Measurements from ENCODE around the gene RAB3IL1. TPM values are rescaled to one million over a fixed set of nuclear protein-coding genes. Genes with fewer than 3 reads are reported as not detected.
"Not testable (repeated sequence)": the region's sequence is repeated elsewhere in the genome, so short reads cannot be mapped to it uniquely, and the experiment has no call there.

Gene RAB3IL1
- total RNA-seq: 10 to 100 TPM in 1 of 2 donors, 1 to 10 TPM in 1; 5.4 to 11.5 TPM

- WGBS, 2 donors: 2 to 16% methylated on average over 8 to 62 of the region's 74 CpGs
- ATAC-seq (peak; percentile 80), DNase-seq (peak in 3 of 4 donors; percentile 46 to 66 (median 55))
- peaks cover 7% of the 10 kb centered on the region for H3K4me1 ChIP-seq
- H3K9me3 ChIP-seq: no peaks in the 10 kb centered on the region
- TF ChIP-seq POLR2A (IDR thresholded peaks at IDR 0.05) (peak in 1 of 3 donors; percentile 31), CTCF (IDR thresholded peaks at IDR 0.05) (no peak)
- no peaks in the 10 kb centered on the region for H3K27me3 ChIP-seq
- H3K4me3 ChIP-seq: no peak within 1 kb of the TSS
- intact Hi-C loops (cut with DNase I): no loop called here
- H3K36me3 ChIP-seq (replicated peaks in 1 of 2; ENCODE audit: insufficient read depth in 1 of 2, low read depth in 2 of 2): no peaks in the 10 kb centered on the region
- H3K27ac ChIP-seq: peak within 1 kb of the TSS in 2 of 4 donors; percentile 21 to 37
These were observed at the start of gene RAB3IL1 for GRCh38 chr11:61917334-61918109. TSS of gene RAB3IL1 (minus strand) at chr11:61917566. CDS start at chr11:61917367, 199 bp downstream.

GRCh38 chr11:61966734-61967115, 49.4 kb upstream of the RAB3IL1 start:
- intact Hi-C loops (cut with DNase I): no loop called here
- Histone ChIP-seq H3K27ac (peak overlapping the region; percentile 97 to 99 (median 98)), H3K27me3 (no peaks in the 10 kb centered on the region), H3K36me3 (replicated peaks in 1 of 2; ENCODE audit: insufficient read depth in 1 of 2, low read depth in 2 of 2) (peaks cover 0 to 13% of the 10 kb centered on the region in 2 donors), H3K4me1 (peaks cover 75% of the 10 kb centered on the region), H3K4me3 (peak overlapping the region; percentile 72 to 89), H3K9me3 (no peaks in the 10 kb centered on the region)
- 1% methylated on average over 13 of the region's 13 CpGs for WGBS, 2 donors
- DNase-seq (peak in 2 of 4 donors; percentile 33 to 46), ATAC-seq (no peak)
- TF ChIP-seq CTCF (IDR thresholded peaks at IDR 0.05): no peak
- no peak for TF ChIP-seq POLR2A (IDR thresholded peaks at IDR 0.05)

- intact Hi-C loops (cut with DNase I); ATAC-seq; H3K4me3 ChIP-seq; H3K9me3 ChIP-seq; H3K27me3 ChIP-seq: not testable (repeated sequence)
- peak in 2 of 4 donors; percentile 35 to 43 for DNase-seq
- 13 to 26% methylated on average over 9 of the region's 9 CpGs for WGBS, 2 donors
- Histone ChIP-seq H3K36me3 (replicated peaks in 1 of 2; ENCODE audit: insufficient read depth in 1 of 2, low read depth in 2 of 2) (peaks cover 0 to 13% of the 10 kb centered on the region in 2 donors), H3K4me1 (peaks cover 64% of the 10 kb centered on the region), H3K27ac (peak overlapping the region in 3 of 4 donors; percentile 98 to 99 (median 99))
These were observed 47.4 kb upstream of the RAB3IL1 start for GRCh38 chr11:61964666-61965271.

DNA sequence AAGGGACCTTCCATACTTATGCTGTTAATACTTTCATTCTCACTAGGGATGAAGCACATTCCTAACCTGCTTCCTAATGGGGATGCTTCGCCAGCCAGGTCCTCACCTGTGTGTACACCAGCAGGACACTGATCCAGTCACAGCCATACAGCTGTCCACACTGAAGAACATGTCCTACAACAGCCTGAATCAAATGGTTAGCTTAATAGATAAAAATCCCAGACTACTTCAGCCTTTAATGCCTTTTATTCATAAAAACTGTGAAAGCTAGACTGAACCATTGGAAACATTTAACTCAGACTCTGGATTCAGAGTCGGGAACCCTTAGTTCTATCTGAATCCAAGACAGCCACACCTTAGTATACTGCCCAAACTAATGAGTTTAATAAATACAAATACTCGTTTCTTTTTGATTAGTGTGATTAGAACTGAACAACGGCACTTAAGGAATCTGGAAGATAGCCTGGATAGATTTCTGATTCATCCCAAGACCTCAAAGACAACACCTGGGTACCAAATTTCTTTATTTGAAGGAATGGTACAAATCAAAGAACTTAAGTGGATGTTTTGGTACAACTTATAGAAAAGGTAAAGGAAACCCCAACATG, 46.8 kb upstream of the RAB3IL1 start:
- no peak overlapping the region for H3K4me3 ChIP-seq
- peak in 1 of 4 donors; percentile 12 for DNase-seq
- intact Hi-C loops (cut with DNase I): no loop called here
- H3K9me3 ChIP-seq: no peaks in the 10 kb centered on the region
- peaks cover 0 to 13% of the 10 kb centered on the region in 2 donors for H3K36me3 ChIP-seq (replicated peaks in 1 of 2; ENCODE audit: insufficient read depth in 1 of 2, low read depth in 2 of 2)
- TF ChIP-seq POLR2A (IDR thresholded peaks at IDR 0.05): peak in 1 of 3 donors; percentile 26
- TF ChIP-seq CTCF (IDR thresholded peaks at IDR 0.05): no peak
- WGBS, 2 donors: 55 to 57% methylated on average over 4 of the region's 4 CpGs
- peak overlapping the region in 3 of 4 donors; percentile 14 to 99 (median 98) for H3K27ac ChIP-seq
- H3K27me3 ChIP-seq: no peaks in the 10 kb centered on the region
- ATAC-seq: no peak
- H3K4me1 ChIP-seq: peaks cover 58% of the 10 kb centered on the region

Data from body of pancreas (tissue), 4 donors.